ENCODE results near the gene PTPRN2. TPM values are rescaled to one million over a fixed set of nuclear protein-coding genes. Genes with fewer than 3 reads are reported as not detected.

Gene PTPRN2
- total RNA-seq, 4 donors from 2014 or later: 14.9 to 34.3 (median 21.3) TPM

GRCh38 chr7:157927313-157927925, 660.2 kb downstream of the PTPRN2 start:
- TF ChIP-seq CTCF (IDR thresholded peaks at IDR 0.05) (no peak), POLR2A (IDR thresholded peaks at IDR 0.05) (no peak)
- H3K9me3 ChIP-seq: peaks cover 0 to 3% (median 0%) of the 10 kb centered on the region in 4 donors
- no peaks in the 10 kb centered on the region for H3K36me3 ChIP-seq
- no peak overlapping the region for H3K27ac ChIP-seq
- no peaks in the 10 kb centered on the region for H3K27me3 ChIP-seq
- no peak overlapping the region for H3K4me3 ChIP-seq
- DNase-seq: no peak
- no peaks in the 10 kb centered on the region for H3K4me1 ChIP-seq

GRCh38 chr7:157926521-157927150, 661.0 kb downstream of the PTPRN2 start:
- Histone ChIP-seq H3K36me3 (no peaks in the 10 kb centered on the region), H3K27ac (no peak overlapping the region), H3K4me3 (no peak overlapping the region), H3K27me3 (no peaks in the 10 kb centered on the region), H3K9me3 (peaks cover 0 to 3% (median 0%) of the 10 kb centered on the region in 4 donors), H3K4me1 (no peaks in the 10 kb centered on the region)
- TF ChIP-seq CTCF (IDR thresholded peaks at IDR 0.05) (no peak), POLR2A (IDR thresholded peaks at IDR 0.05) (no peak)
- DNase-seq: no peak

GRCh38 chr7:157926107-157926506, 661.5 kb downstream of the PTPRN2 start:
- Histone ChIP-seq H3K36me3 (no peaks in the 10 kb centered on the region), H3K27me3 (no peaks in the 10 kb centered on the region), H3K27ac (no peak overlapping the region), H3K4me1 (no peaks in the 10 kb centered on the region), H3K9me3 (peaks cover 0 to 3% (median 0%) of the 10 kb centered on the region in 4 donors), H3K4me3 (no peak overlapping the region)
- DNase-seq: no peak
- TF ChIP-seq CTCF (IDR thresholded peaks at IDR 0.05): no peak
- no peak for TF ChIP-seq POLR2A (IDR thresholded peaks at IDR 0.05)

GRCh38 chr7:157925383-157925875, 662.2 kb downstream of the PTPRN2 start:
- peaks cover 0 to 3% (median 0%) of the 10 kb centered on the region in 4 donors for H3K9me3 ChIP-seq
- no peak for TF ChIP-seq CTCF (IDR thresholded peaks at IDR 0.05)
- TF ChIP-seq POLR2A (IDR thresholded peaks at IDR 0.05): no peak
- H3K4me1 ChIP-seq: no peaks in the 10 kb centered on the region
- DNase-seq: no peak
- no peaks in the 10 kb centered on the region for H3K27me3 ChIP-seq
- H3K27ac ChIP-seq: no peak overlapping the region
- H3K4me3 ChIP-seq: no peak overlapping the region
- H3K36me3 ChIP-seq: no peaks in the 10 kb centered on the region

GRCh38 chr7:157923903-157924630, 663.6 kb downstream of the PTPRN2 start:
- no peaks in the 10 kb centered on the region for H3K36me3 ChIP-seq
- TF ChIP-seq CTCF (IDR thresholded peaks at IDR 0.05): no peak
- no peaks in the 10 kb centered on the region for H3K4me1 ChIP-seq

More at GRCh38 chr7:157923903-157924630, 663.6 kb downstream of the PTPRN2 start:
- no peak overlapping the region for H3K27ac ChIP-seq
- H3K4me3 ChIP-seq: no peak overlapping the region
- H3K27me3 ChIP-seq: no peaks in the 10 kb centered on the region
- H3K9me3 ChIP-seq: peaks cover 0 to 3% (median 0%) of the 10 kb centered on the region in 4 donors
- DNase-seq: no peak
